ENCODE results near the gene MYO1B. TPM values are rescaled to one million over a fixed set of nuclear protein-coding genes. Genes with fewer than 3 reads are reported as not detected.

The MYO1B gene
- total and polyA plus RNA-seq, 7 experiments from 2014 or later = 0.43 to 14.9 (median 0.54) TPM

DNA sequence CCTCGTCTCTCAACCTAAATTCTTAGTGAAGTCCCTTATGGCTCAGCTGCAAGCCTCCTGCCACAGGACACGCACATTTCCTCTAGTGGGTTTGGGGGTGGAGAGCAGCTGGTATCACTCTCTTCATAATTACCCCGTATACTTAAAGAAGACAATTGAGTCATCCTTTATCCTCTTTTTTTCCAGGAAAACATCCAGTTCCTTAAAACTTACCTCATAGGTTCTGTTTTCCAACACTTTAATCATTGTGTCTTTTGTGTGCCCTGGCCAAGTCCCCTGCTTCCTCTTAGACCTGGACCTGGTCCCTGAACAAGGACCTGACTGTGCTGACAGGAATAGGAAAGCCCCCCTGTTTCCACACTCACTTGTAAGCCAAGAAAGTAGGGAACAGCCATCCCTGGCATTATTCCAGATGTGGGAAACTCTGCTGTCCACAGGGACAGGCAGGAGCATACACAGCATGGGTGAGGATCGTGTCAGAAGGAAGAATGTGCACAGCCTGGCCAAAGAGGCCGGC, 42.3 kb upstream of the MYO1B start:
- H3K4me1 Mint-ChIP-seq = peaks cover 25 to 54% (median 44%) of the 10 kb centered on the region in 7 donors
- H3K27ac ChIP-seq (ENCODE audit: low read depth, low read length) = no peak overlapping the region
- H3K9me3 Mint-ChIP-seq = peaks cover 0 to 12% (median 0%) of the 10 kb centered on the region in 11 donors
- ATAC-seq = no peak
- peak overlapping the region in 5 of 9 donors; percentile 13 to 79 (median 37) for H3K27ac Mint-ChIP-seq
- H3K36me3 ChIP-seq (ENCODE audit: control insufficient read depth in 2 of 3, insufficient read depth in 3 of 3, low read length in 3 of 3) = no peaks in the 10 kb centered on the region
- H3K4me1 ChIP-seq (ENCODE audit: control insufficient read depth in 2 of 2, insufficient read depth in 2 of 2, low read length in 2 of 2) = peaks cover 22 to 33% of the 10 kb centered on the region in 2 donors
- intact Hi-C loops (cut with micrococcal nuclease) = loop anchor here in 1 of 2 donors (2.0 to 5.0 kb wide), 5 partner anchors 14 to 474 kb away; partner anchors contain the start of gene NABP1
- no peaks in the 10 kb centered on the region for H3K9me3 ChIP-seq (ENCODE audit: control insufficient read depth in 2 of 3, low read length in 3 of 3)
- POLR2A ChIA-PET = no interaction called here
- DNase-seq = no peak
- no peaks in the 10 kb centered on the region for H3K27me3 ChIP-seq (ENCODE audit: control insufficient read depth in 2 of 2, insufficient read depth in 2 of 2, low read length in 2 of 2)
- peaks cover 0 to 43% (median 0%) of the 10 kb centered on the region in 5 donors for H3K36me3 Mint-ChIP-seq
- CTCF ChIA-PET = interaction anchor here (0.6 kb wide), 1 partner anchor 709 kb away, joined by 3 read pairs; no protein-coding TSS in a partner anchor
- no peaks in the 10 kb centered on the region for H3K27me3 Mint-ChIP-seq
- no peak overlapping the region for H3K4me3 ChIP-seq (ENCODE audit: low read length)
- peak overlapping the region in 7 of 10 donors; percentile 6 to 62 (median 13) for H3K4me3 Mint-ChIP-seq

DNA sequence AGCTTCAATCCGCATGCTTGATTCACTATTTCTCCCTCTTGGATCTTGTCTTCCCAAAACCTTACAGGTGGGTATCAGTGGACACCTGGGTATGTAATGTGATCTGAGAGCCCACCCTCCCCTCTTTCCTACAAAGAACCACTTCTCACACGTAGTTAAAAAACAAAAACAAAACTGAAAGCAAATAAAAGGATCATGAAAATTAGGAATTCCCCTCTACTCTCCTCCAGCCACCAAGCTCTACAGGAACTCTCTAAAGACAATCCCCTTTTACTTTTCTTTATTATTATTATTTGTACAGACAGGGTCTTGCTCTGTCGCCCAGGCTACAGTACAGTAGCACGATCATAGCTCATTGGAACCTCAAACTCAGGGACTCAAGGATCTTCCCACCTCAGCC, 40.8 kb upstream of the MYO1B start:
- peaks cover 0 to 11% (median 0%) of the 10 kb centered on the region in 11 donors for H3K9me3 Mint-ChIP-seq
- no peak for DNase-seq
- H3K9me3 ChIP-seq (ENCODE audit: control insufficient read depth in 2 of 3, low read length in 3 of 3) = no peaks in the 10 kb centered on the region
- no peak overlapping the region for H3K27ac ChIP-seq (ENCODE audit: low read depth, low read length)
- intact Hi-C loops (cut with micrococcal nuclease) = loop anchor here in 1 of 2 donors (1.0 to 5.0 kb wide), 6 partner anchors 10 to 473 kb away; partner anchors contain the start of genes MYO1B and NABP1
- peaks cover 22 to 34% of the 10 kb centered on the region in 2 donors for H3K4me1 ChIP-seq (ENCODE audit: control insufficient read depth in 2 of 2, insufficient read depth in 2 of 2, low read length in 2 of 2)
- no peaks in the 10 kb centered on the region for H3K27me3 ChIP-seq (ENCODE audit: control insufficient read depth in 2 of 2, insufficient read depth in 2 of 2, low read length in 2 of 2)
- peak overlapping the region; percentile 8 to 97 (median 60) for H3K27ac Mint-ChIP-seq
- ATAC-seq = peak; percentile 50
- CTCF ChIA-PET = no interaction called here
- H3K4me3 ChIP-seq (ENCODE audit: low read length) = peak overlapping the region; percentile 42
- no peaks in the 10 kb centered on the region for H3K27me3 Mint-ChIP-seq
- peaks cover 25 to 54% (median 44%) of the 10 kb centered on the region in 7 donors for H3K4me1 Mint-ChIP-seq
- peaks cover 0 to 29% (median 0%) of the 10 kb centered on the region in 5 donors for H3K36me3 Mint-ChIP-seq
- peak overlapping the region; percentile 42 to 88 (median 64) for H3K4me3 Mint-ChIP-seq
- H3K36me3 ChIP-seq (ENCODE audit: control insufficient read depth in 2 of 3, insufficient read depth in 3 of 3, low read length in 3 of 3) = no peaks in the 10 kb centered on the region
- POLR2A ChIA-PET = interaction anchor here (1.3 kb wide), 1 partner anchor 9 kb away, joined by 3 read pairs; no protein-coding TSS in a partner anchor

DNA sequence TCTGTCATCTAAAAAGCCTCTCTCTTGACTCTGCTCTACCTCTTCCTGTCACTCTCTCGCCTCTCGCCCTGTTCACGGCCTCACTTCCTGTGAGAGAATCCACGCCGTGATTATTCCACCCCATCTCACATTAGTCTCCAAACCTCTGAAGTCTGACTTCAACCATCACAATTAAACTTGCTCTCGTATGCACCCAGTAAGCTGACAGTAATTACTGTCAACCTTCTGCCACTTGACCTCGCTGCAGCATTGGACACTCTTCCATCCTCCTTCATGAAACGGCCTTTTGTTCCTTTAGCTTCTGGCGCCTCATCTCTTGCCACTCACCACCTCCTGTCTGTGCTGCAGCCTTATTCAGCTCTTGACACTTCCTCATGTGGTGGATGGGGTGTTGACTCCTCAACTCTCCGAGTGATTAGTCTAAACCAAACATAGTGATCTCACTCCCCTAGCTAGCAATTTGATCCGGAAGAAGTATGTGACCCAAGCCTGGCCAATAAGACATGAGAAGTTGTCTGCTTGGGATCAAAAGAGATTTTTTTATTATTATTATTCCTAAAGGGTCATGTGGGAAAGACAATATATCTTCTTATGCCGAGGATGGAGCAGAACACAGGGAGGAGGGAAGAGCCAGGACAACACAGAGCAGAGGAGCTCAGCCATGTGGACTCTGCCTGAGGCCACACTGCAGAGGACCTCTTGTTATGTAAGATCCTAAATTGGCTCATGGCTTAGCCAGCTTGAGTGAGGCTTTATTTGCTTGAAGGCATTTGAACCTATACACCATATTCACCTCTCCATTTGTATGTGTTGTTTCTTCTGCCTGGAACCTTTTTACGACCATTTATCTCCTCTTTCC, 38.4 kb upstream of the MYO1B start:
- H3K4me1 Mint-ChIP-seq = peaks cover 25 to 48% (median 43%) of the 10 kb centered on the region in 7 donors
- POLR2A ChIA-PET = interaction anchor here (0.6 to 1.6 kb wide), 4 partner anchors 13 to 141 kb away, joined by 3 to 8 read pairs (median 4); no protein-coding TSS in a partner anchor

DNA sequence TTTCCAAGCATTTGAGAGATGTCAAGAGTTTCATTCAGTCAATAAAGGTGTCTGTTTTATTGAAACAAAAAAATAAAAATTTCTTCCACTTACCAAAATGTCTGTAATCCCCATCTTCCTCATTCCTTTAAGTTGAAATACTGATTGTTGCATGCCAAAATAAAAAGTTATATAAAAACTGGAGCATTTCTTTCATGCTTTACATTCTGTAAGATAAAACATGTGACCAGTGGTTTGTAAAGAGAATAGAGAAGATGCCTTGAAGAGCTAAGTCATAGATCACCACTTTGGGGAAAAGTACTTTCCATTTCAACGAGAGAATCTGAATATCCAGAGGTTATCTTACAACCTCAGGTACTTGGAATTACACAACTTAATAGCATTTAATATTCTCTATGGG, 35.9 kb upstream of the MYO1B start:
- no peak overlapping the region for H3K4me3 ChIP-seq (ENCODE audit: low read length)
- no peaks in the 10 kb centered on the region for H3K27me3 Mint-ChIP-seq
- H3K9me3 Mint-ChIP-seq = peaks cover 0 to 37% (median 17%) of the 10 kb centered on the region in 11 donors
- ATAC-seq (no peak), DNase-seq (no peak)
- H3K9me3 ChIP-seq (ENCODE audit: control insufficient read depth in 2 of 3, low read length in 3 of 3) = peaks cover 0 to 7% (median 4%) of the 10 kb centered on the region in 3 experiments
- POLR2A ChIA-PET = interaction anchor here (0.5 kb wide), 1 partner anchor 62 kb away, joined by 3 read pairs; no protein-coding TSS in a partner anchor
- no peak overlapping the region for H3K4me3 Mint-ChIP-seq
- peaks cover 16 to 27% (median 25%) of the 10 kb centered on the region in 7 donors for H3K4me1 Mint-ChIP-seq
- H3K27me3 ChIP-seq (ENCODE audit: control insufficient read depth in 2 of 2, insufficient read depth in 2 of 2, low read length in 2 of 2) = no peaks in the 10 kb centered on the region
- intact Hi-C loops (cut with micrococcal nuclease) = loop anchor here in 1 of 2 donors (5.0 kb wide), 1 partner anchor 42 kb away; no protein-coding TSS in a partner anchor
- H3K36me3 Mint-ChIP-seq = peaks cover 3 to 30% (median 10%) of the 10 kb centered on the region in 5 donors
- no peak overlapping the region for H3K27ac Mint-ChIP-seq
- peaks cover 16 to 18% of the 10 kb centered on the region in 2 donors for H3K4me1 ChIP-seq (ENCODE audit: control insufficient read depth in 2 of 2, insufficient read depth in 2 of 2, low read length in 2 of 2)
- H3K27ac ChIP-seq (ENCODE audit: low read depth, low read length) = no peak overlapping the region
- H3K36me3 ChIP-seq (ENCODE audit: control insufficient read depth in 2 of 3, insufficient read depth in 3 of 3, low read length in 3 of 3) = no peaks in the 10 kb centered on the region
- CTCF ChIA-PET = interaction anchor here (1.1 kb wide), 1 partner anchor 54 kb away, joined by 4 read pairs; no protein-coding TSS in a partner anchor

More for the DNA sequence above, 38.4 kb upstream of the MYO1B start:
- CTCF ChIA-PET = interaction anchor here (0.7 to 1.8 kb wide), 3 partner anchors 12 to 42 kb away, joined by 3 to 4 read pairs (median 3); no protein-coding TSS in a partner anchor
- Mint-ChIP-seq H3K9me3 (peaks cover 0 to 17% (median 4%) of the 10 kb centered on the region in 11 donors), H3K4me3 (peak overlapping the region; percentile 49 to 82 (median 70)), H3K27ac (peak overlapping the region; percentile 60 to 91 (median 75)), H3K36me3 (peaks cover 0 to 15% (median 0%) of the 10 kb centered on the region in 5 donors), H3K27me3 (no peaks in the 10 kb centered on the region)
- Histone ChIP-seq H3K4me3 (ENCODE audit: low read length) (peak overlapping the region; percentile 55), H3K9me3 (ENCODE audit: control insufficient read depth in 2 of 3, low read length in 3 of 3) (peaks cover 0 to 2% (median under 1%) of the 10 kb centered on the region in 3 experiments), H3K4me1 (ENCODE audit: control insufficient read depth in 2 of 2, insufficient read depth in 2 of 2, low read length in 2 of 2) (peaks cover 22 to 34% of the 10 kb centered on the region in 2 donors), H3K36me3 (ENCODE audit: control insufficient read depth in 2 of 3, insufficient read depth in 3 of 3, low read length in 3 of 3) (no peaks in the 10 kb centered on the region), H3K27ac (ENCODE audit: low read depth, low read length) (peak overlapping the region; percentile 38), H3K27me3 (ENCODE audit: control insufficient read depth in 2 of 2, insufficient read depth in 2 of 2, low read length in 2 of 2) (no peaks in the 10 kb centered on the region)
- DNase-seq (peak in 5 of 9 donors; percentile 27 to 45 (median 37)), ATAC-seq (peak; percentile 81)
- intact Hi-C loops (cut with micrococcal nuclease) = loop anchor here in 1 of 2 donors (1.0 to 5.0 kb wide), 3 partner anchors 13 to 40 kb away; no protein-coding TSS in a partner anchor

DNA sequence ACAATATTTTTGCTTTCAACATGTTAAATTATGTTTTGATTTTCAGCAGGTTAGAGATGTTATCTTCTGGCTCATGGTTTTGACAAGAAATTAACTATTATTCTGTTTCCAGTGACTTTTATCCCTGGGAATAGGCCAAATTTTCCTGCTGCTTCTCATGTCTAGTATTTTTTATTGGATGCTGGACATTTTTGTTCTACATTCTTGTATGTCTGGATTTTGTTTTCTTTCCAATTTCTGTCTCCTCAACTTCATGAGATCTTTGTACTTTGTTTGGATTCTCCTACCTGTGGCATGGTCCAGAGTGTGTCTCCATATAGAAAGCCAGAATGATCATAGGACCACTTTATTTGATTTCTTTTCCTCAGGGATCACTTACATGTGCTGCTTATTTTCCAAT, 33.1 kb upstream of the MYO1B start:
- H3K27ac Mint-ChIP-seq = no peak overlapping the region
- no peaks in the 10 kb centered on the region for H3K36me3 ChIP-seq (ENCODE audit: control insufficient read depth in 2 of 3, insufficient read depth in 3 of 3, low read length in 3 of 3)
- peaks cover 0 to 7% (median 4%) of the 10 kb centered on the region in 3 experiments for H3K9me3 ChIP-seq (ENCODE audit: control insufficient read depth in 2 of 3, low read length in 3 of 3)
- CTCF ChIA-PET = no interaction called here
- ATAC-seq (no peak), DNase-seq (no peak)
- H3K27me3 ChIP-seq (ENCODE audit: control insufficient read depth in 2 of 2, insufficient read depth in 2 of 2, low read length in 2 of 2) = no peaks in the 10 kb centered on the region
- no peak overlapping the region for H3K27ac ChIP-seq (ENCODE audit: low read depth, low read length)
- H3K36me3 Mint-ChIP-seq = peaks cover 3 to 22% (median 12%) of the 10 kb centered on the region in 5 donors
- no peak overlapping the region for H3K4me3 ChIP-seq (ENCODE audit: low read length)
- no peaks in the 10 kb centered on the region for H3K27me3 Mint-ChIP-seq
- H3K4me1 Mint-ChIP-seq = peaks cover 0 to 4% (median 4%) of the 10 kb centered on the region in 7 donors
- H3K4me1 ChIP-seq (ENCODE audit: control insufficient read depth in 2 of 2, insufficient read depth in 2 of 2, low read length in 2 of 2) = peaks cover 0 to 9% of the 10 kb centered on the region in 2 donors
- POLR2A ChIA-PET = no interaction called here
- peaks cover 0 to 37% (median 17%) of the 10 kb centered on the region in 11 donors for H3K9me3 Mint-ChIP-seq
- no peak overlapping the region for H3K4me3 Mint-ChIP-seq
- intact Hi-C loops (cut with micrococcal nuclease) = no loop called here

DNA sequence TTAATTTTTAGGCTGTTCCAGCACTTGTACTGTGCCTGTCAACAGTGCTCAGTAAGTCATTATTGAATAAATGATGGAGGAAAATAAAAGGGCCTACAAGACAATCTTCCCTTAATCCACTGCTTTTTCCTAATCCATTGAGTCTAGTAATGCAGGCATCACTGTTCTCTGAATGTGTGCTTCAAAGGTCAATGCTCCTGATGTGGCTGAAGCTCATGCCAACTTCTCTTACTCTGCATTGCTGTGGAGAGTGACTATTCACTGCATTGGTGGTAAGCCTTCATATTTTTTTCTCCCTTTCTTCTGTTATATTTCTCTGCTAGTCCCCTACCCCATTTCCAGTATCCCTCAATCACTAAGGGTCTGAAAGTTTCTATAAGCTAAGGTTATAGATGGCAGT, 31.9 kb upstream of the MYO1B start:
- peaks cover 0 to 10% (median 0%) of the 10 kb centered on the region in 7 donors for H3K4me1 Mint-ChIP-seq
- no peaks in the 10 kb centered on the region for H3K36me3 ChIP-seq (ENCODE audit: control insufficient read depth in 2 of 3, insufficient read depth in 3 of 3, low read length in 3 of 3)
- no peak overlapping the region for H3K4me3 ChIP-seq (ENCODE audit: low read length)
- H3K27me3 Mint-ChIP-seq = no peaks in the 10 kb centered on the region
- CTCF ChIA-PET = interaction anchor here (1.6 kb wide), 1 partner anchor 161 kb away, joined by 3 read pairs; no protein-coding TSS in a partner anchor
- DNase-seq (no peak), ATAC-seq (no peak)
- H3K4me3 Mint-ChIP-seq = no peak overlapping the region
- peaks cover 0 to 37% (median 17%) of the 10 kb centered on the region in 11 donors for H3K9me3 Mint-ChIP-seq
- no peak overlapping the region for H3K27ac ChIP-seq (ENCODE audit: low read depth, low read length)
- no peak overlapping the region for H3K27ac Mint-ChIP-seq
- intact Hi-C loops (cut with micrococcal nuclease) = no loop called here
- no peaks in the 10 kb centered on the region for H3K4me1 ChIP-seq (ENCODE audit: control insufficient read depth in 2 of 2, insufficient read depth in 2 of 2, low read length in 2 of 2)
- H3K9me3 ChIP-seq (ENCODE audit: control insufficient read depth in 2 of 3, low read length in 3 of 3) = peaks cover 0 to 7% (median 4%) of the 10 kb centered on the region in 3 experiments
- POLR2A ChIA-PET = no interaction called here
- peaks cover 3 to 22% (median 12%) of the 10 kb centered on the region in 5 donors for H3K36me3 Mint-ChIP-seq
- no peaks in the 10 kb centered on the region for H3K27me3 ChIP-seq (ENCODE audit: control insufficient read depth in 2 of 2, insufficient read depth in 2 of 2, low read length in 2 of 2)
